Thymus (tissue), 11 donors: ENCODE results near the gene GUCA2B. TPM values are rescaled to one million over a fixed set of nuclear protein-coding genes. Genes with fewer than 3 reads are reported as not detected.

Experiments used
- DNase-seq, 9 donors: peaks; one replicate each; pipeline ENCODE4 v3.0.0-alpha.2; 2013; ENCODE audit warnings: low spot score in 9 of 9, low read depth in 6 of 9, missing footprints in 1 of 9
- H3K27ac ChIP-seq, 2 donors: one replicate each; pipeline ENCODE4 v1.5.1; 2013; ENCODE audit warnings: control low read depth in 1 of 2, low read depth in 1 of 2, low read length in 1 of 2, mild to moderate bottlenecking in 1 of 2, moderate library complexity in 1 of 2
- H3K27me3 ChIP-seq, 2 donors: one replicate each; pipeline ENCODE4 v1.5.1; 2013; ENCODE audit warnings: low read length in 1 of 2; ENCODE audit not compliant: control insufficient read depth in 2 of 2, insufficient read depth in 1 of 2
- H3K36me3 ChIP-seq, 2 donors: one replicate each; pipeline ENCODE4 v1.5.1; 2013; ENCODE audit warnings: low read length in 1 of 2, mild to moderate bottlenecking in 1 of 2, moderate library complexity in 1 of 2; ENCODE audit not compliant: control insufficient read depth in 2 of 2, insufficient read depth in 2 of 2
- H3K4me1 ChIP-seq, 2 donors: one replicate each; pipeline ENCODE4 v1.5.1; 2013; ENCODE audit warnings: low read length in 2 of 2; ENCODE audit not compliant: control insufficient read depth in 2 of 2, insufficient read depth in 2 of 2
- H3K4me3 ChIP-seq, 2 donors: one replicate each; pipeline ENCODE4 v1.5.1; 2013; ENCODE audit warnings: low read length in 2 of 2, control low read depth in 1 of 2, mild to moderate bottlenecking in 1 of 2
- H3K9me3 ChIP-seq, 2 donors: one replicate each; pipeline ENCODE4 v1.5.1; 2013; ENCODE audit warnings: low read length in 1 of 2, mild to moderate bottlenecking in 1 of 2; ENCODE audit not compliant: control insufficient read depth in 2 of 2, insufficient read depth in 1 of 2
- WGBS: extraction: QIAGEN DNeasy Blood & Tissue Kit; methylation state at CpG from one replicate; pipeline ENCODE4 v1.1.7; 2013; 5-methylcytosine and 5-hydroxymethylcytosine counted together
- polyA plus RNA-seq: library from polyadenylated mRNA; stranded (reverse); fragments of 200-250 nt; gene quantifications from one replicate; pipeline ENCODE4 v1.2.3, GENCODE V29; 2013
- total RNA-seq: library from RNA; stranded (reverse); fragments of 120-200 nt; gene quantifications from one replicate; pipeline ENCODE4 v1.2.4, GENCODE V29; 2013
- donor health status: healthy.

The GUCA2B gene
- total and polyA plus RNA-seq, 2 donors = 0.28 to 0.84 TPM

- WGBS = 98% methylated on average over 4 of the region's 4 CpGs
- Histone ChIP-seq H3K9me3 (no peaks in the 10 kb centered on the region), H3K4me1 (peaks cover 0 to 7% of the 10 kb centered on the region in 2 donors), H3K4me3 (no peak overlapping the region), H3K27ac (no peak overlapping the region), H3K36me3 (no peaks in the 10 kb centered on the region), H3K27me3 (no peaks in the 10 kb centered on the region)
- DNase-seq = no peak
Measured at GRCh38 chr1:42138586-42138985, 14.6 kb upstream of the GUCA2B start.

- Histone ChIP-seq H3K4me3 (no peak overlapping the region), H3K36me3 (no peaks in the 10 kb centered on the region), H3K27ac (no peak overlapping the region), H3K4me1 (peaks cover 0 to 12% of the 10 kb centered on the region in 2 donors), H3K9me3 (no peaks in the 10 kb centered on the region), H3K27me3 (no peaks in the 10 kb centered on the region)
- DNase-seq = no peak
- WGBS = 96% methylated on average over 3 of the region's 3 CpGs
Measured at GRCh38 chr1:42139444-42139843, 13.8 kb upstream of the GUCA2B start.

GRCh38 chr1:42140191-42140590 lies 13.0 kb upstream of the GUCA2B start:
- Histone ChIP-seq H3K4me3 (no peak overlapping the region), H3K4me1 (peaks cover 0 to 18% of the 10 kb centered on the region in 2 donors), H3K36me3 (no peaks in the 10 kb centered on the region), H3K9me3 (no peaks in the 10 kb centered on the region), H3K27ac (no peak overlapping the region), H3K27me3 (no peaks in the 10 kb centered on the region)
- DNase-seq = no peak
- 96% methylated on average over 2 of the region's 2 CpGs for WGBS

- H3K4me1 ChIP-seq = peaks cover 0 to 25% of the 10 kb centered on the region in 2 donors
- H3K4me3 ChIP-seq = no peak overlapping the region
- H3K9me3 ChIP-seq = no peaks in the 10 kb centered on the region
- H3K27me3 ChIP-seq = peaks cover 0 to 2% of the 10 kb centered on the region in 2 donors
- 98% methylated on average over 5 of the region's 5 CpGs for WGBS
- no peaks in the 10 kb centered on the region for H3K36me3 ChIP-seq
- no peak for DNase-seq
- no peak overlapping the region for H3K27ac ChIP-seq
Measured at GRCh38 chr1:42141978-42142377, 11.2 kb upstream of the GUCA2B start.

GRCh38 chr1:42142894-42143675 lies 10.1 kb upstream of the GUCA2B start:
- peaks cover 0 to 25% of the 10 kb centered on the region in 2 donors for H3K4me1 ChIP-seq
- peak in 7 of 9 donors; percentile 19 to 65 (median 22) for DNase-seq
- no peak overlapping the region for H3K4me3 ChIP-seq
- 50% methylated on average over 4 of the region's 4 CpGs for WGBS
- no peaks in the 10 kb centered on the region for H3K9me3 ChIP-seq
- peaks cover 0 to 2% of the 10 kb centered on the region in 2 donors for H3K27me3 ChIP-seq
- H3K36me3 ChIP-seq = no peaks in the 10 kb centered on the region
- H3K27ac ChIP-seq = no peak overlapping the region

GRCh38 chr1:42143896-42144710 lies 9.1 kb upstream of the GUCA2B start:
- 83% methylated on average over 13 of the region's 13 CpGs for WGBS
- no peak for DNase-seq
- Histone ChIP-seq H3K36me3 (no peaks in the 10 kb centered on the region), H3K4me3 (no peak overlapping the region), H3K4me1 (peaks cover 0 to 25% of the 10 kb centered on the region in 2 donors), H3K27me3 (peaks cover 0 to 2% of the 10 kb centered on the region in 2 donors), H3K27ac (no peak overlapping the region), H3K9me3 (no peaks in the 10 kb centered on the region)

- Histone ChIP-seq H3K36me3 (no peaks in the 10 kb centered on the region), H3K27me3 (peaks cover 0 to 2% of the 10 kb centered on the region in 2 donors), H3K4me3 (no peak overlapping the region), H3K9me3 (no peaks in the 10 kb centered on the region), H3K27ac (no peak overlapping the region), H3K4me1 (peaks cover 0 to 25% of the 10 kb centered on the region in 2 donors)
- DNase-seq = no peak
- WGBS = 88% methylated on average over 12 of the region's 12 CpGs
Measured at GRCh38 chr1:42144711-42145388, 8.4 kb upstream of the GUCA2B start.

- Histone ChIP-seq H3K4me1 (peaks cover 0 to 25% of the 10 kb centered on the region in 2 donors), H3K27me3 (peaks cover 0 to 2% of the 10 kb centered on the region in 2 donors), H3K9me3 (no peaks in the 10 kb centered on the region), H3K4me3 (no peak overlapping the region), H3K27ac (no peak overlapping the region), H3K36me3 (no peaks in the 10 kb centered on the region)
- DNase-seq = no peak
- WGBS = 41% methylated on average over 8 of the region's 8 CpGs
Measured at GRCh38 chr1:42145389-42145716, 7.9 kb upstream of the GUCA2B start.
